GM13976 (cell line): Measurements from ENCODE around the gene CLTB.

Experiments
- DNase-seq: peaks from one replicate; pipeline ENCODE4 v3.0.0; 2012; ENCODE audit warnings: low spot score
- CTCF ChIP-seq: IDR thresholded peaks from 2 replicates; pipeline ENCODE4 v1.5.1; 2012; ENCODE audit warnings: borderline replicate concordance, mild to moderate bottlenecking; ENCODE audit not compliant: insufficient read depth; ENCODE audit errors: extremely low read depth, missing control alignments, control extremely low read depth
- in situ Hi-C: fragments of 300-500 bp; cut with MboI; formaldehyde crosslinking; loops from one replicate; pipeline ENCODE4 v1.12.0; 2022; ENCODE audit warnings: low sequenced_read_pairs, mixed read lengths, inconsistent platforms; ENCODE audit not compliant: unreplicated experiment

The CLTB gene

GRCh38 chr5:176426876-176427275 lies 10.5 kb upstream of the CLTB start:
- DNase-seq = no peak
- in situ Hi-C loops = no loop called here
- TF ChIP-seq CTCF = no peak

GRCh38 chr5:176425791-176426190 lies 9.5 kb upstream of the CLTB start:
- in situ Hi-C loops = no loop called here
- no peak for DNase-seq
- no peak for TF ChIP-seq CTCF

GRCh38 chr5:176425138-176425537 lies 8.8 kb upstream of the CLTB start:
- in situ Hi-C loops = no loop called here
- DNase-seq = no peak
- no peak for TF ChIP-seq CTCF

- in situ Hi-C loops = loop anchor here (25.0 kb wide), 1 partner anchor 163 kb away; no protein-coding TSS in a partner anchor
- no peak for DNase-seq
- no peak for TF ChIP-seq CTCF
These were observed 7.8 kb upstream of the CLTB start for GRCh38 chr5:176424181-176424580.

- DNase-seq = no peak
- in situ Hi-C loops = loop anchor here (25.0 kb wide), 1 partner anchor 166 kb away; no protein-coding TSS in a partner anchor
- no peak for TF ChIP-seq CTCF
These were observed 4.7 kb upstream of the CLTB start for GRCh38 chr5:176420972-176421544.

GRCh38 chr5:176420086-176420485 lies 3.7 kb upstream of the CLTB start:
- in situ Hi-C loops = loop anchor here (25.0 kb wide), 1 partner anchor 167 kb away; no protein-coding TSS in a partner anchor
- TF ChIP-seq CTCF = no peak
- no peak for DNase-seq
